ENCODE measurements around the gene CREB3L2. TPM values are rescaled to one million over a fixed set of nuclear protein-coding genes. Genes with fewer than 3 reads are reported as not detected.
"Not testable (repeated sequence)": the region's sequence is repeated elsewhere in the genome, so short reads cannot be mapped to it uniquely, and the experiment has no call there.

Gene CREB3L2
- polyA plus RNA-seq, 3 donors: 7.9 to 14.1 (median 11.5) TPM

DNA sequence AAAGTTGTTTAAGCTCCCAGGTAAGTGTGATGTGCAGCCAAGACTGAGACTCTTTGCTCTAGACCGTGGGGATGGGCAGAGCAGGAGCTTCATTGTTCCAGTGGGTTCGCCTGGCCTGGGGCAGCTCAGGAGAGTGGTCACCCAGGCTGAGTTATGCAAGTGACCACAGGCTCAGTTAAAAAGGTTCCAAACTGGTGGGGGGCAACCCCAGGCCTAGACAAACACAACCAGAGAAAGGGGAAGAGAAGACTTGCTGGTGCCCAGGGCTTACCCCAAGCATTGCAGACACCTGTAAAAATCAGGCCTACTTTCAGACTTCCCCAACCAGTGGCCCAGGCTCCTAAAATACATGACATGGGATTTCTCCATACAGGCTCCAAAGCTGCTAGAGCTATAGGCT is 21.6 kb downstream of the CREB3L2 start:
- H3K27ac ChIP-seq (ENCODE audit: low read depth, low read length): peak overlapping the region; percentile 1
- 87 to 94% (median 90%) methylated on average over 2 of the region's 2 CpGs for WGBS, 3 donors

DNA sequence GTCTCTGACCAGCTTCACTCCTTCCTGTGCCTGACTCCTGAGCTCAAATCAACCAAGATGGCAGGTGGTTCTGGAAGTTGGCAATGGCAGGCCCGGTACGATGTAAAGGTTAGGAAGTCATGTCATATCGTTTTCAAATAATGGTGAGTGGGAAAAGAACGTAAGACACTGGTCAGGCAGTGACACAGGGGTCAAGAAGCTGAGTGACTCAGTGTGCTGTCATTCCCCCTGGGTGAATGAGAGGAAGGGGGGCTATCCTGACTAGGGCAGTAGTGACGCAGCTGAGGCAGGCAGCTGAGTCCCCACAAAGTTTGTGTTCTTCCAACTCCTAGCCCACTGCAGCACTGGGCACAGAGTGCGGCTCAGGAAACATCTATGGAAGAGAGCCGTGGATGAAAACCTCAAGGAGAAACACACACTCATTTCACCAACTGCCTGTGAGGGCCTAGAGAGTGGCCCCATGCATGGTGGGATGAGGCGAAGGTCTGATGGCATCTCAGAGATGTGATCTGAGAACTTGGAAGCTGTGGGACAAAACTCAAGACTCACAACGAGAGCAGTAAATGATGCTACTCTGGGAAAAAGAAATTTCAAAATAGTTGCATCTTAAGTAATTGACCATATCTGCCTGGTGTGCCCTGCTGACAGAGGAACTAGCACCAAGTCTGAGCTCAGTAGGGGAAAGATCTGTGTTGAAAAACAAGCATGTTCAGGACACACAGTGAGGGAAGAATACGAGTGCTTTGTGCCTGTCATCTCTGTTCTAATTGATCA is 23.2 kb downstream of the CREB3L2 start:
- WGBS, 3 donors: 44 to 73% (median 55%) methylated on average over 10 of the region's 10 CpGs
- H3K27ac ChIP-seq (ENCODE audit: low read depth, low read length): no peak overlapping the region

DNA sequence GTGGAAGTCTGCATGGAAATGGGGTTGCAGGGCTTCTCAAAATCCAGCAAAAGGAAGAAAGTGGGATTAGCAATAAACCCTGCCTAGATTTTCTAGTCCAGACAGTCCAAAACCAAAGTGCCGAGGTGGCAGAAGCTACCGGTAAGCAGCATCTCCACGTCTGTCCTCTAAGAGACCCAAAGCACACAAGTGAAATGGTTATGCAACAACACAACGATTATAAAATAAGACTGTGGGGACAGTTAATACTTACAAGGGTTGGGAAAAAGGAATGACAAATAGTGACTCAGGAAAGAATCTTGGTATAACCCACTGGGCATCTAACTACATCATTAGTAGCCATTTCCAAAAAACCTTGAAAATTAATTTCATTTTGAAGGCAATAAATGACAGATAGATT is 24.7 kb downstream of the CREB3L2 start:
- H3K27ac ChIP-seq (ENCODE audit: low read depth, low read length): no peak overlapping the region
- WGBS, 3 donors: 53 to 83% (median 56%) methylated on average over 4 of the region's 4 CpGs

DNA sequence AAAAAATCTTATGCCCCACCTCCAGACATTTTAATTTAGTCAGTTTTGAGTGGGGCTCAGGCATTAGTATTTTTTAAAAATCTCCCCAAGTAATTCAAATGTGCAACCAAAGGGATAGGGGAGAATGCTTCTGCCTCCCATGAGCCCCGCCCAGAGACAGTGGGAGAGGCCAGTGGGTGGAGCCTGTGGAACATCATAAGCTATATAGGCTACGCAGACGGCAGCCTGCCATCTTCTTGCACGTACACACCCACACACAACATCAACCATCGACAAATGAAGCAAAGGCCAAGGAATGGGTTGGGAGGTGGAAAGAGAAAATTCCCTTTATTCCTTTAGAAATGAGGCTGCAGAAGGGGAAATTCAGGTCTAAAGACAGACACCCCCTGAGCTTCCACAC is 25.2 kb downstream of the CREB3L2 start:
- no peak overlapping the region for H3K27ac ChIP-seq (ENCODE audit: low read depth, low read length)
- WGBS, 3 donors: 53 to 73% (median 71%) methylated on average over 5 of the region's 5 CpGs

DNA sequence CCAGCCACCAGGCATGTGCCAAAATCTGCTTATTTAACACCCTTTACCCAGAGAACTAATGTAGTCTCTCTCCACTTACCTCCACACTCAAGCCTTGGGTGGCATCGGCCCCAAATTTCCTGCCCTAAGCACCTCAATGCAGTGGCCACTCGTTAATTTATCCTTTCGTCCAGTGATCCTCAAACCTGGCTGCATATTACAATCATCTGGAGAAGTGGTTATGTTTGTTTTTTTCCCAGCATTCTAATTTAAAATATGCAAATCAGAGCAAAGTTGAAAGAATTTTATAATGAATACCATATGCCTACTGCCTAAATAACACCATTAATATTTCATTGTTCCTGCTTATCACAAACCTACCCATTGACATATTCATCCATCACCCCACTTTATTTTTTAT is 25.7 kb downstream of the CREB3L2 start:
- H3K27ac ChIP-seq (ENCODE audit: low read depth, low read length): peak overlapping the region; percentile 28
- WGBS, 3 donors: 75 to 80% (median 80%) methylated on average over 3 of the region's 3 CpGs

DNA sequence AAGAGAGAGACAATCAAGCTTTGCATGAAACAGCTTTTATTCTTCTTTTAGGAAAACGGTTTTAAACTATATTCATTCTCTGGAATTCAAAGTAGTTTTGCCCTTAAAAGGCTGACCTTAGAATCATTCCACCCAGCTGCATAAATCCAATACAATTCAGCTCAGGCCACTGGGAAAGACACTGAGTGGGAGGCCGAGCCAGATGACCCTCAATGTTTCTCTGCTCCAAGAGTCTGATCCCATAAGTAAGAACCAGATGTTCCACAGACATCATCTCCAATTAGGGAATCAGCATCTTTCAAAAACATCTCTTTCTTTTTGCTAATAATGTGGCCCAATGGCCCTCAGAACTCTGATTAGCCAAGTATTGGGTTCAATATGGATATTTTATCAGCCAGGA is 26.1 kb downstream of the CREB3L2 start:
- peak overlapping the region; percentile 28 for H3K27ac ChIP-seq (ENCODE audit: low read depth, low read length)
- WGBS, 3 donors: 48 to 63% (median 62%) methylated on average over 2 of the region's 2 CpGs

DNA sequence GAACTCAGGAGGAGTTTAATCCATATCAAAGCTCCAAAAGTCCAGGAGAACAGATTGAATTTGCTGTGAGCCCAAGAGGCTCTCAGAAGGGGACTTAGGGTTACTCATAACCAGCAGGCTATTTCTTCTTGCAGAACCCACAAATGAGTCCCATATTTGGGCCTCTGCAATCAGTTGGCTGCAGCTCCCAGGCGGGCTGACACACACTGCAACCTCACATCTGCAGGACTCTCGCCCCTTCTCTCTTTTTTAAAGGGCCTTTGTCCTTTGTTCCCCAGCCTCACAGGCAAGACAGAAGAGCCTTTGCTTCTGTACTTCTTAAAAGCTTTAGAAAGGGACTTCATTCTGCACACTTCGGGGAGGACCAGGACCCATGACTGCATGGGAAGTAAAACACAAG is 26.7 kb downstream of the CREB3L2 start:
- no peak overlapping the region for H3K27ac ChIP-seq (ENCODE audit: low read depth, low read length)
- 28 to 53% (median 51%) methylated on average over 3 of the region's 3 CpGs for WGBS, 3 donors

DNA sequence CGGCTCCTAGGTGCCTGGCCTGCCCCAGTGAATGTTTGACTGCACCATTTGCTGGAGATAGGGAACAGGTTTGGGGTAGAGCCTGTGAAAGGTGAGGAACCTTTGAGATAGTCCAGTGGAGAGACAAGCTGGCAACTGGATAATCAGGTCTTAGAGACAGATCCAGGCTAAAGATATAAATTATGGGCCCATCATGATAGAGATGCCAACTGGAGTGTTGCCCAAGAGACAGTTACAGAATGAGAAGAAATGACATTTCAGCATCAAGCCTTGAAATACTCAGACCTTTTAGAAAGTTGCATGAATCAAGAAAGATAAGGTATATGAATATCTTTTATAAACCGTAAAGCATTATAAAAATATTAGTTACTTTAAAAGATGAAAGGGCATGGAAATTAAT is 27.1 kb downstream of the CREB3L2 start:
- WGBS, 3 donors: 71 to 80% (median 71%) methylated on average over 2 of the region's 2 CpGs

DNA sequence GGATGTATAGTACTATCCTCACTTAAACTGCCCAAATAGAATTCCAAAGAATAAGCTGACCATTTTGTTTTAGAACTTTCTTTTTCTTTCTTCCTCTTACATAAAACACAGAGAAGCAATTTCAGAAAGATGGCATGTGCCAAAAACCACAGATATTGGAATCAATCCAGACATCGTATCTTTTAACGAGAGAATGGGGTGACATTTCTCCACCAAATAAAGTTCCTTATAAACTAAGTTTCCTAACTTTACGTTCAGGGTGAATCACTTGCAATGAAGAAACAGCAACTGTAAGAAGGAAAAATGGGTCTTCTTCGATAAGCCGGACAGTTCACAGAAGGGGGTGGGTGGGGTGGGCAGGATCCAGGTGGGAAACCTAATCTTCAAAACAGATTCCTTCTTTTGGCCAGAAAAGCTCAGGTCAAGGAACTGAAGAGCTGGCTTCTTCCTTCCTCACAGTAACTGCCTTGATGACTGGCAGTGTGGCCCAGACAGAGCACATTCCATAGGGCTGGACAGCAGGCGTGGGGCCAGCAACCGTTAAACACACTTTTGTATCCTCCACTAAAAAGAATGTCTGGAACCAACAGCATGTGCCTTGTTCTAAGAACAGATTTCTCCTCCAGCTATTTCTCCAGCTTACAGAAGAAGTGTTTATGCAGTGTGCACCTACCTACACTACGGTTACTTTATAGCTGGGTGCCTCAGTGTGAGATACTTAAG is 31.5 kb downstream of the CREB3L2 start:
- H3K27ac ChIP-seq (ENCODE audit: low read depth, low read length): no peak overlapping the region
- WGBS, 3 donors: 17 to 51% (median 20%) methylated on average over 8 of the region's 8 CpGs

More for the DNA sequence above, 27.1 kb downstream of the CREB3L2 start:
- H3K27ac ChIP-seq (ENCODE audit: low read depth, low read length): peak overlapping the region; percentile 24

DNA sequence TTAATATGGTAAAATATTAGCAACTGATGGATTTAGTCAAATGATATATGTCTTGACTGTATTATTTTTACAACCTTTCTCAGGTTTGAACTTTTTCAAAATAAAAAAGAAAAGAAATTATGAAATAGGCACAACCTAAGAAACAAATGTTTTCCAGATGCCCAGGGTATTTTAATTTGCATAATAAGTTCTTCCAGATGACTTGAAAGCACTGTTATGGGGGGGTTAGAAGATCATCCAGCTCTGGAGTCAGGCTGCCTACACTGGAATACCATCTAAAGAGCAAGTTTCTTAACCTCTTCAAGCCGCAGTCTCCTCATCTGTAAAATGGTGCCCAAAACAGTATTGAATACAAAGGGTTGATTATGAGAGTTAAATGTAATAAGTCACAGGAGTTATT is 32.1 kb downstream of the CREB3L2 start:
- no peak overlapping the region for H3K27ac ChIP-seq (ENCODE audit: low read depth, low read length)

DNA sequence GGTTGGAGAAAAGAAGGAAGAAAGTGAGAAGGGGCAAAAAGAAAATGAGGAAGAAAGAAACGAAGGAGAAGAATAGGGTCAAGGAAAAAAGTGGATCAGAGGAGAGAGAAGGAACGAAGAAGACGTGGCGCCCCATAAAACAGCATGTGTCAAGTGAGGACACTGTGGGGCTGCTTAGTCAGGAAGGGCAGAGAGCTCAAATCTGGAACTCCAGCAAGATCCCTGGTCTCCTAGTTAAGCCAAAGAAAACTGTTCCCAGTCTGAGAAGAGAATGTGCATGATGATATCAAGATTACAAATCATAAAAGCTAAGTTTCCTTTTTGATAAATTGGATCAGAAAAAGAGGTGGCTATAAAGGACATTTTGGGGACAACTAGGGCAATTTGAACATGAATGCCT is 33.0 kb downstream of the CREB3L2 start:
- 78 to 93% (median 79%) methylated on average over 4 of the region's 4 CpGs for WGBS, 3 donors
- no peak overlapping the region for H3K27ac ChIP-seq (ENCODE audit: low read depth, low read length)

More for the DNA sequence above, 32.1 kb downstream of the CREB3L2 start:
- 89 to 94% (median 91%) methylated on average over 1 of the region's 1 CpG for WGBS, 3 donors

DNA sequence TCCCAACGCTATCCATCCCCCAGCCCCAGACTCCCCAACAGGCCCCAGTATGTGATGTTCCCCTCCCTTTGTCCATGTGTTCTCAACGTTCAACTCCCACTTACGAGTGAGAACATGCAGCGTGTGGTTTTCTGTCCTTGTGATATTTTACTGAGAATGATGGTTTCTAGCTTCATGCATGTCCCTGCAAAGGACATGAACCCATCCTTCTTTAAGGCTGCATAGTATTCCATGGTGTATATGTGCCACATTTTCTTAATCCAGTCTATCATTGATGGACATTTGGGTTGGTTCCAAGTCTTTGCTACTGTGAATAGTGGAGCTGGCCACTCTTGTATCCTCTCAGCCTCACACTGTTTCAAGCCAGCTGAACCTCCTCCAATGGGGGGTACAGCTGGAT is 33.5 kb downstream of the CREB3L2 start:
- not testable (repeated sequence) for H3K27ac ChIP-seq (ENCODE audit: low read depth, low read length)
- WGBS, 3 donors: 96 to 99% (median 97%) methylated on average over 4 of the region's 4 CpGs

DNA sequence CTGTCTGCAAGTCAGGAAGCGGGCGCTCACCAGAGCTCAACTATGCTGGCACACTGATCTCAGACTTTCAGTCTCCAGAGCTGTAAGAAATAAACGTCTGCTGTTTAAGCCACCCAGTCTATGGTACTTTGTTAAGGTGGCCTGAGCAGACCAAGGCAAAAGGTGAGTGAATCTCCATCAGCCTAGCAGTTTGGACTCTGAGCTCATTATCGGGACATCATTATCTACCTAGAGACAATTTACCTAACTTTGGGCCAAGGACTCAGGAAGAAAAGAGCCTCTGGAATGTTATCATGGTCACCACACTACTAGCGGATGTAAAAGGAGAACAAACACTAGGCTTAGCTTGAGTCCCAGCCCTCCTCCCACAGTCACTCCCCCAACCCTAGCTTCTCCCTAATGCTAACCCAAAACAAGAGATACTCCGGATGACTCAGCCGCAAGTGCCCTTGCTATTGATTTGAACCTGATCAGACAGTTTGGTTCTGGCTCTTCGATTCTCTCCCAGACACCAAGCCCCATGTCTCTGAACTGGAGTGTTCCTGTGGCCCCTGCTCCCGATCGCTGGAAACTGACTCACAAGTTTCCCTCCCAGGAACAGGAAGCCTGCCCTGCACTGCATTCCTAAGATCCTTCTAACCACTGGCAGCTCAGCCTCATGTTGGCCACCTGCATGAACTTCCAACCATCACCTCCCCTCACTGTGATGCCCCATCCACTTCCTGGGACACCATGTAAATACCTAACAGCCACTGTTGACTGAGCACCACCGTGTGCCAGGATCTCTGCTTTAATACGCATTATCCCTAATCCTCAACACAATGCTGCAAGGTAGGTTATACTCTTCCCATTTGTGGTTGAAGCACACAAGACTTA is 34.5 kb downstream of the CREB3L2 start:
- H3K27ac ChIP-seq (ENCODE audit: low read depth, low read length): no peak overlapping the region
- WGBS, 3 donors: 65 to 75% (median 74%) methylated on average over 12 of the region's 12 CpGs

DNA sequence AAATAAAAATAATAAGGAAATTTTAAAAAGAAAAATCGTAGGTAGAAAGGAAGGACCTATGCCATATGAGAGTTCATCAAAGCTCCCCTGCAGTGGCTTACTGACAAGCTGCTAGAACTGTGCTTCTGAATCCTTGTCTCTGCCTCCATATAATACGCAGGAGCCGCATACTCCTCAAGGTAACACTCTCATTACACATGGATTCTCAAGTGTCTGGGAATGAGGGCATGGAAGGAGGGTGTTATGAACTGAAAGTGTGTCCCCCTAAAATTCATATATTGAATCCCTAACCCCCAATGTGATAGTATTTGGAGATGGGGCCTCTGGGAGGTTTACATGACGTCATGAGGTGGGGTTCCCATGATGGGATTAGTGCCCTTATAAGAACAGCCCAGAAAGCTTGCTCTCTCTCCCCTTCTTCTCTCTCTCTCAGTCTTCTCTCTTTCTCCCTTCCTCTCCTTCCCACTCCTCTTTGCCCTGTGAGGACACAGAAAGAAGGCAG is 35.2 kb downstream of the CREB3L2 start:
- no peak overlapping the region for H3K27ac ChIP-seq (ENCODE audit: low read depth, low read length)
- WGBS, 3 donors: 76 to 84% (median 79%) methylated on average over 4 of the region's 4 CpGs

DNA sequence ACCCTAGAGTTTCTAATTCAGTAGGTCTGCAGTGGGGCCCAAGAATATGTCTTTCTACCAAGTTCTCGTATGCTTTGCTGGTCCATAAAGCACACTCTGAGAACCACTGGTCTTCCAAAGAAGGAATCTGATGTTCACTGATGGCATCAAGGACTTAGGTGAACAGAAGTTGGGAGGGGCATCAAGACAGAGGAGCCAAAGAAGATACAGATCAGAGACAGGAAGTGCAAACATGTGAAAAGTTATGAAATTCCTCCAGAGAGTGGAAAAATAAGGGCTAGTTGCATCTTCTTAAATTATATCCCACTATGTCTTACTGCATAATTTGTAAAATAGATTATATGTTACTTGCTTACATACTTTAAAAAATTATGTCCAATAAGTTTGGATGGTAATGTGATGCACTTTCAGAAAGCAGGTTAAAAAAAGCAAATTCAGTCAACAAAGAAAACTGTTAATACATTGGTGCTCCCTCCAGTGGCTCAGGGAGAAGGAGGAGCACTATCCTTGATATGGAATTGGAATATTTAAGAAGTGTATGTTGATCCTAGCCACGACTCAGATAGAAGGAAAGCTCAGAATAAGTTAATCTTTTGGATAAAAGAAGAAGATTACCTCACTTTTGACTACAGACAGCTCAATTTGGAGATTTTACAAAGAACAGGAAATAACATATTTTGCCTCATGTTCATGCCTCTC is 35.8 kb downstream of the CREB3L2 start:
- no peak overlapping the region for H3K27ac ChIP-seq (ENCODE audit: low read depth, low read length)
- WGBS, 3 donors: 57 to 65% (median 59%) methylated on average over 2 of the region's 2 CpGs

DNA sequence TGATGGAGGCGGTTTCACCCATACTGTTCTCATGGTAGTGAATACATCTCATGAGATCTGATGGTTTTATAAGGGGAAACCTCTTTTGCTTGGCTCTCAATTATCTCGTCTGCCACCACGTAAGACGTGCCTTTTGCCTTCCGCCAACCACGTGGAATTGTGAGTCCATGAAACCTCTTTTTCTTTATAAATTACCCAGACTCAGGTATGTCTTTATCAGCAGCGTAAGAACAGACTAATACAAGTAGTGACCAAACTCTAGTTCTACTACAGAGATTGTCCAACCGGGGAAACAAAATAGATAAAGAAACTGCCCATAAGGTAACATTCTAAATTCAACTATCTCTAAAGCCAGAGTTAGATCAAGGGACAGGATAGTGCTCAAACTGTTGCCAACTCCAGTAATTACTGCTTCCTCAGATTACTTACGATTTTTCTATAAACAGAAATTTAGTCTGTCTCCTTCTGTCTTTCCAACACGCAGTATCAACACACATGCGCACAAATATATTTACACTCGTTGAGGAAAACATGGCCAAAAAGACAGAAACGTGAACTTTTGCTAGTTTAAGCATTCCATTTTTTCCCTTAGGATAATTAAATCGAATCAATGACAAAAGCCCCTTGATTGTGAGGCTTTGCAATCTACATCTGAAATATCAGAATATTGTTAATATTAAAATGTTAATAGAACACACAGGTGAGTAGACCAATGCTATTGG is 36.9 kb downstream of the CREB3L2 start:
- H3K27ac ChIP-seq (ENCODE audit: low read depth, low read length): no peak overlapping the region
- 88 to 89% (median 89%) methylated on average over 14 of the region's 14 CpGs for WGBS, 3 donors

DNA sequence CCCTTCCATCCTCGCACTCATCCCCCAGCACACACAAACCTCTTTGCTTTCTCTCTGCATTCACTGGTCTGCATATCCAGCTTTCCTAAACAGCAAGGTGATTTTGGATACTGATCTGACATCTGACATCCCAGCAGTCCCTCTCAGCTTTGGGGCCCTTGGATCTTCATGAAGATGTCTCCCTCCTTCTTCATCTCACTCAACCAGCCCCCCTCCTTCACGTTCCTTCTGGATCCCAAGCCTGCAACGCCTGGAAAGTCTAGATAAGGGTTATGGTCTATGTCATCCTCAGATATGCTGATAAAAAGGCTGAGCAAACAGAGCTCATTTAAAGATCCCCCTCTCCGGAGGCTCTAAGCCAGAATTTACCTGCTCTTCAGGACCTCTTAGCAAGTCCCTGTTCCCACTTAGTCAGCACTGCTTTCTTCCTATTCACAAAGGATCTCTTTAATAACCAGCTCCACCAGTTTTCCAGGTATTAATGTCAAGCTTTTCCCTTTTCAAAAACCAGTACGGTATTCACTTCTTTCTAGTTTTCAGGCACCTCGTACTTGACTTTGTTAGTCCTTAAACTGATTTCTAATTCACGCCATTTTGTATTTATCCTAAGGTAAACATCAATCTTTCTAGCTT is 38.9 kb downstream of the CREB3L2 start:
- no peak overlapping the region for H3K27ac ChIP-seq (ENCODE audit: low read depth, low read length)
- 63 to 86% (median 79%) methylated on average over 7 of the region's 7 CpGs for WGBS, 3 donors

All from adipose tissue (tissue), 3 donors.